Measurements from ENCODE around the gene TADA2A. TPM values are rescaled to one million over a fixed set of nuclear protein-coding genes. Genes with fewer than 3 reads are reported as not detected.
"Not testable (repeated sequence)": the region's sequence is repeated elsewhere in the genome, so short reads cannot be mapped to it uniquely, and the experiment has no call there.

The TADA2A gene
- total and polyA plus RNA-seq, 4 donors = 12.9 to 25.6 (median 18.7) TPM

DNA sequence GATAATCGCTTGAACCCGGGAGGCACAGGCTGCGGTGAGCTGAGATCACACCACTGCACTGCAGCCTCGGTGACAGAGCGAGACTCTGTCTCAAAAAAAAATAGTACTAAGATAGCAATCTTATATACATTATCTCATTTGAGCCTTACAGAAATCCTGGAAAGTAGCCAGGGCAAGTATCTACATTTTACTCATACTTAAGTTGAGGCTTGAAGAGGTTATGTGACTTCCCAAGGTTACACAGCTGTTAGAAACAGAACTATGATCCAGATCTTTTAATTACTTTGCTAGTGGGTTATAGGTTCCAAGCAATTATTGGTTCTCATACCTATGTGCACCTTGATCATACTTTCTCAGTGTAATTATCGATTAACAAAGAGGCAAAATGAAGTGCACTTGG lies 15.5 kb upstream of the TADA2A start:
- 87 to 93% methylated on average over 6 of the region's 6 CpGs for WGBS, 2 donors
- Histone ChIP-seq H3K36me3 (ENCODE audit: control insufficient read depth in 1 of 2, insufficient read depth in 2 of 2, low read length in 1 of 2) (no peaks in the 10 kb centered on the region), H3K27me3 (ENCODE audit: control insufficient read depth in 1 of 2, insufficient read depth in 2 of 2, low read length in 1 of 2) (no peaks in the 10 kb centered on the region), H3K27ac (ENCODE audit: low read depth in 1 of 2, low read length in 2 of 2) (no peak overlapping the region), H3K4me3 (ENCODE audit: low read length in 2 of 2) (no peak overlapping the region), H3K9me3 (ENCODE audit: control insufficient read depth, low read length) (no peaks in the 10 kb centered on the region), H3K4me1 (ENCODE audit: control insufficient read depth in 1 of 2, insufficient read depth in 2 of 2, low read length in 2 of 2) (no peaks in the 10 kb centered on the region)
- intact Hi-C loops (cut with DNase I) = no loop called here
- DNase-seq (no peak), ATAC-seq (ENCODE audit: low FRiP score) (no peak)

DNA sequence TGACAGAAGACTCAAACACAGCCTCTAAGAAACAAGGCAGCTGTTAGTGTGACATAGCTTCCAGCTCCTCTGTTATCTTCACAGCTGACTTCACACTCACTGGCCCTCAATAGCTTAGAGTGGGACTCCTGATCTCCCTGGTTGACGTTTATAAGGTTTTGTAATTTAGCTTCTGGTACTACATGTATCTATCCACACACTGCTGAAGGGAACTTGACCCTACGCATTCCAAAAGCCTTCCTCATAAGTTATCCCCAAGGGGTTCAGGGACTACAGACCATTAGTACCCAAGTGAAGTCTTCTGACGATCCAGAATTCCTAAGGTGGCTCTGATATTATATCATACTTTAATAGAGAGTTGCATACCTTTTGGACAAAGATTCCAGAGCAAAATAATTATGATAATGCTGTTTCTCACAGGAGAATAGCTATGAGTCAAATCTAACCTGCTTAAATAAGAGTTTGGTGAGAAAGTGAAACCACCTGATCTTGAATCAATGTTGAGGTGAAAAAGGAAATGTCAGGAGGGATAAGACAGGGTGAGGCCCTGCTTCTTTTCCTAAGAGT lies 14.6 kb upstream of the TADA2A start:
- WGBS, 2 donors = 32 to 37% methylated on average over 3 of the region's 3 CpGs
- Histone ChIP-seq H3K9me3 (ENCODE audit: control insufficient read depth, low read length) (no peaks in the 10 kb centered on the region), H3K27me3 (ENCODE audit: control insufficient read depth in 1 of 2, insufficient read depth in 2 of 2, low read length in 1 of 2) (no peaks in the 10 kb centered on the region), H3K27ac (ENCODE audit: low read depth in 1 of 2, low read length in 2 of 2) (peak overlapping the region in 1 of 2 donors; percentile 33), H3K4me3 (ENCODE audit: low read length in 2 of 2) (no peak overlapping the region), H3K36me3 (ENCODE audit: control insufficient read depth in 1 of 2, insufficient read depth in 2 of 2, low read length in 1 of 2) (no peaks in the 10 kb centered on the region), H3K4me1 (ENCODE audit: control insufficient read depth in 1 of 2, insufficient read depth in 2 of 2, low read length in 2 of 2) (no peaks in the 10 kb centered on the region)
- intact Hi-C loops (cut with DNase I) = no loop called here
- no peak for DNase-seq
- ATAC-seq (ENCODE audit: low FRiP score) = no peak

- Histone ChIP-seq H3K36me3 (ENCODE audit: control insufficient read depth in 1 of 2, insufficient read depth in 2 of 2, low read length in 1 of 2) (no peaks in the 10 kb centered on the region), H3K4me1 (ENCODE audit: control insufficient read depth in 1 of 2, insufficient read depth in 2 of 2, low read length in 2 of 2) (no peaks in the 10 kb centered on the region), H3K9me3 (ENCODE audit: control insufficient read depth, low read length) (no peaks in the 10 kb centered on the region), H3K4me3 (ENCODE audit: low read length in 2 of 2) (no peak overlapping the region), H3K27me3 (ENCODE audit: control insufficient read depth in 1 of 2, insufficient read depth in 2 of 2, low read length in 1 of 2) (no peaks in the 10 kb centered on the region), H3K27ac (ENCODE audit: low read depth in 1 of 2, low read length in 2 of 2) (no peak overlapping the region)
- no peak for DNase-seq
- 96% methylated on average over 7 of the region's 7 CpGs for WGBS, 2 donors
- ATAC-seq (ENCODE audit: low FRiP score) = no peak
- intact Hi-C loops (cut with DNase I) = no loop called here
These were observed 13.3 kb upstream of the TADA2A start for GRCh38 chr17:37393352-37393751.

GRCh38 chr17:37399265-37399803 lies 7.4 kb upstream of the TADA2A start:
- no peak overlapping the region for H3K27ac ChIP-seq (ENCODE audit: low read depth in 1 of 2, low read length in 2 of 2)
- intact Hi-C loops (cut with DNase I) = no loop called here
- no peak overlapping the region for H3K4me3 ChIP-seq (ENCODE audit: low read length in 2 of 2)
- no peaks in the 10 kb centered on the region for H3K9me3 ChIP-seq (ENCODE audit: control insufficient read depth, low read length)
- 82 to 83% methylated on average over 5 of the region's 5 CpGs for WGBS, 2 donors
- DNase-seq = no peak
- no peak for ATAC-seq (ENCODE audit: low FRiP score)
- no peaks in the 10 kb centered on the region for H3K4me1 ChIP-seq (ENCODE audit: control insufficient read depth in 1 of 2, insufficient read depth in 2 of 2, low read length in 2 of 2)
- H3K36me3 ChIP-seq (ENCODE audit: control insufficient read depth in 1 of 2, insufficient read depth in 2 of 2, low read length in 1 of 2) = no peaks in the 10 kb centered on the region
- H3K27me3 ChIP-seq (ENCODE audit: control insufficient read depth in 1 of 2, insufficient read depth in 2 of 2, low read length in 1 of 2) = no peaks in the 10 kb centered on the region

- Histone ChIP-seq H3K9me3 (ENCODE audit: control insufficient read depth, low read length) (no peaks in the 10 kb centered on the region), H3K4me1 (ENCODE audit: control insufficient read depth in 1 of 2, insufficient read depth in 2 of 2, low read length in 2 of 2) (no peaks in the 10 kb centered on the region), H3K27ac (ENCODE audit: low read depth in 1 of 2, low read length in 2 of 2) (no peak overlapping the region), H3K36me3 (ENCODE audit: control insufficient read depth in 1 of 2, insufficient read depth in 2 of 2, low read length in 1 of 2) (no peaks in the 10 kb centered on the region), H3K4me3 (ENCODE audit: low read length in 2 of 2) (no peak overlapping the region), H3K27me3 (ENCODE audit: control insufficient read depth in 1 of 2, insufficient read depth in 2 of 2, low read length in 1 of 2) (no peaks in the 10 kb centered on the region)
- DNase-seq (no peak), ATAC-seq (ENCODE audit: low FRiP score) (no peak)
- intact Hi-C loops (cut with DNase I) = no loop called here
These were observed 6.2 kb upstream of the TADA2A start for GRCh38 chr17:37400505-37400904.

GRCh38 chr17:37405522-37405921 lies 1.2 kb upstream of the TADA2A start:
- not testable (repeated sequence) for DNase-seq; H3K27me3 ChIP-seq (ENCODE audit: control insufficient read depth in 1 of 2, insufficient read depth in 2 of 2, low read length in 1 of 2); H3K4me1 ChIP-seq (ENCODE audit: control insufficient read depth in 1 of 2, insufficient read depth in 2 of 2, low read length in 2 of 2); H3K27ac ChIP-seq (ENCODE audit: low read depth in 1 of 2, low read length in 2 of 2); H3K36me3 ChIP-seq (ENCODE audit: control insufficient read depth in 1 of 2, insufficient read depth in 2 of 2, low read length in 1 of 2); ATAC-seq (ENCODE audit: low FRiP score); H3K9me3 ChIP-seq (ENCODE audit: control insufficient read depth, low read length)
- 36 to 50% methylated on average over 14 of the region's 14 CpGs for WGBS, 2 donors
- intact Hi-C loops (cut with DNase I) = loop anchor here (5.0 kb wide), 2 partner anchors 82 to 87 kb away; partner anchors contain the start of gene DUSP14 (in 1 of the 2)
- peak overlapping the region in 1 of 2 donors; percentile 85 for H3K4me3 ChIP-seq (ENCODE audit: low read length in 2 of 2)

DNA sequence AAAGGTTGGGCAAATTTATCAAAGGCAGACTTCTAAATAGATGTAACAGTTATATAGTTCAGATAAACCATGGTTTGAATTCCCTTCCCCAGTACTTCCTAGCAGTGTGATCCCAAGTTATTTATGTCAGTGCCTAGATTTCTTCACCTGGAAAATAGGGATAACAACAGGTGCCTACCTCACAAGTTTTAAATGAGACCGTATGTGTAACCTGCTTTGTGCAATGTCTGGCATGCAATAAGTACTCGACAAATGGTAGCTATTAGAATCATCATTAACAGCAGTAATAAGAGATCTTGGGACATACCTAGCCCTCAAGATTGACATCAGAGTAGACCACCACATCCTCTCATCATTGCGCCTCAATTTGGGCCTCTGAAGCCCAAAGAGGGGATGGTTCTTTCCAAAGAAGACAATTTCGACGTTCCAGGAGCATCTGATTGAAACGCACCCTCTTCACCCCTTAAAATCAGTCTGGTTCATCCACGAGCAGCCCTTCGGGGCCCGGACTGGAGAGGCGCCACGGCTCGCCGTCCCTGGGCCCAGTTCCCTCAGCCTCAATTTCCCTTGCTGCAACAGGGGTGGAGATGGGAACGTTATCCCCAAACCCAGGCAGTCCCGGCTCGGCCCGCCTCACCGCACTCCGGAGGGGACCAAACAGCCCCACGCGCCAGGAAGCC lies 591 bp upstream of the TADA2A start:
- DNase-seq (no peak), ATAC-seq (ENCODE audit: low FRiP score) (peak; percentile 69)
- intact Hi-C loops (cut with DNase I) = loop anchor here (2.0 to 5.0 kb wide), 4 partner anchors 47 to 203 kb away; partner anchors contain the start of genes DUSP14 (in 1 of the 2) and SYNRG (in 1 of the 2)
- no peaks in the 10 kb centered on the region for H3K9me3 ChIP-seq (ENCODE audit: control insufficient read depth, low read length)
- peak overlapping the region; percentile 15 to 46 for H3K27ac ChIP-seq (ENCODE audit: low read depth in 1 of 2, low read length in 2 of 2)
- no peaks in the 10 kb centered on the region for H3K4me1 ChIP-seq (ENCODE audit: control insufficient read depth in 1 of 2, insufficient read depth in 2 of 2, low read length in 2 of 2)
- peak overlapping the region; percentile 85 to 96 for H3K4me3 ChIP-seq (ENCODE audit: low read length in 2 of 2)
- H3K36me3 ChIP-seq (ENCODE audit: control insufficient read depth in 1 of 2, insufficient read depth in 2 of 2, low read length in 1 of 2) = no peaks in the 10 kb centered on the region
- WGBS, 2 donors = 1% methylated on average over 21 of the region's 21 CpGs
- no peaks in the 10 kb centered on the region for H3K27me3 ChIP-seq (ENCODE audit: control insufficient read depth in 1 of 2, insufficient read depth in 2 of 2, low read length in 1 of 2)

DNA sequence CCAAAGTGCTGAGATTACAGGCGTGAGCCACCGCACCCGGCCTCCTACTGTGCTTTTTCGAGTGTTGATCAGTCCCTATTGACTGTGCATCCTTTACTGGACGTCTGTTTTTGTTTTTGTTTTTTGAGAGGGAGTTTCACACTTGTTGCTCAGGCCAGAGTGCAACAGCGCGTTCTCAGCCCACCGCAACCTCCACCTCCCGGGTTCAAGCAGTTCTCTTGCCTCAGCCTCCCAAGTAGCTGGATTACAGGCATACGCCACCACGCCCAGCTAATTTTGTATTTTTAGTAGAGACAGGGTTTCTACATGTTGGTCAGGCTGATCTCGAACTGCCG lies 1.4 kb downstream of the TADA2A start:
- ATAC-seq (ENCODE audit: low FRiP score) = not testable (repeated sequence)
- 93% methylated on average over 13 of the region's 13 CpGs for WGBS, 2 donors

GRCh38 chr17:37410357-37410756 lies 3.7 kb downstream of the TADA2A start:
- Histone ChIP-seq H3K27ac (ENCODE audit: low read depth in 1 of 2, low read length in 2 of 2) (no peak overlapping the region), H3K36me3 (ENCODE audit: control insufficient read depth in 1 of 2, insufficient read depth in 2 of 2, low read length in 1 of 2) (no peaks in the 10 kb centered on the region)

More for the DNA sequence above, 1.4 kb downstream of the TADA2A start:
- H3K4me3 ChIP-seq (ENCODE audit: low read length in 2 of 2); H3K9me3 ChIP-seq (ENCODE audit: control insufficient read depth, low read length); H3K27ac ChIP-seq (ENCODE audit: low read depth in 1 of 2, low read length in 2 of 2); H3K27me3 ChIP-seq (ENCODE audit: control insufficient read depth in 1 of 2, insufficient read depth in 2 of 2, low read length in 1 of 2); DNase-seq; H3K4me1 ChIP-seq (ENCODE audit: control insufficient read depth in 1 of 2, insufficient read depth in 2 of 2, low read length in 2 of 2); H3K36me3 ChIP-seq (ENCODE audit: control insufficient read depth in 1 of 2, insufficient read depth in 2 of 2, low read length in 1 of 2): not testable (repeated sequence)
- intact Hi-C loops (cut with DNase I) = loop anchor here (5.0 kb wide), 2 partner anchors 79 to 84 kb away; partner anchors contain the start of gene DUSP14 (in 1 of the 2)

More at GRCh38 chr17:37410357-37410756, 3.7 kb downstream of the TADA2A start:
- WGBS, 2 donors = 91 to 92% methylated on average over 3 of the region's 3 CpGs
- DNase-seq (no peak), ATAC-seq (ENCODE audit: low FRiP score) (no peak)
- no peaks in the 10 kb centered on the region for H3K4me1 ChIP-seq (ENCODE audit: control insufficient read depth in 1 of 2, insufficient read depth in 2 of 2, low read length in 2 of 2)
- intact Hi-C loops (cut with DNase I) = no loop called here
- no peaks in the 10 kb centered on the region for H3K9me3 ChIP-seq (ENCODE audit: control insufficient read depth, low read length)
- no peaks in the 10 kb centered on the region for H3K27me3 ChIP-seq (ENCODE audit: control insufficient read depth in 1 of 2, insufficient read depth in 2 of 2, low read length in 1 of 2)
- no peak overlapping the region for H3K4me3 ChIP-seq (ENCODE audit: low read length in 2 of 2)
